Effector memory CD8-positive, alpha-beta T cell (primary cell): ENCODE data around the gene ZNF497.

ENCODE experiments used
- ATAC-seq: fragments of 150-1000 bp; cut with Tn5 transposase; replicated peaks from 2 replicates; pipeline ENCODE4 v1.10.0; 2021; ENCODE audit warnings: mild to moderate bottlenecking, moderate library complexity
- DNase-seq, 3 experiments: peaks; one replicate each; pipeline ENCODE4 v3.0.0; 2021
- H3K27ac Mint-ChIP-seq, 2 donors: one replicate each; pipeline ENCODE4 v1.8.0; 2022; ENCODE audit warnings: mild to moderate bottlenecking in 2 of 2, mixed read lengths in 2 of 2, moderate library complexity in 2 of 2
- H3K27me3 Mint-ChIP-seq, 2 donors: one replicate each; pipeline ENCODE4 v1.8.0; 2022; ENCODE audit warnings: mixed read lengths in 2 of 2
- H3K36me3 Mint-ChIP-seq: one replicate; pipeline ENCODE4 v1.8.0; 2022; ENCODE audit warnings: mild to moderate bottlenecking, moderate library complexity, mixed read lengths; ENCODE audit not compliant: insufficient read depth
- H3K4me1 Mint-ChIP-seq, 2 donors: one replicate each; pipeline ENCODE4 v1.8.0; 2022; ENCODE audit warnings: low read depth in 2 of 2, mixed read lengths in 2 of 2
- H3K4me3 Mint-ChIP-seq, 2 donors: one replicate each; pipeline ENCODE4 v1.8.0; 2022; ENCODE audit warnings: mild to moderate bottlenecking in 2 of 2, mixed read lengths in 2 of 2, moderate library complexity in 2 of 2
- H3K9me3 Mint-ChIP-seq, 2 donors: one replicate each; pipeline ENCODE4 v1.8.0; 2022; ENCODE audit warnings: mixed read lengths in 2 of 2

Gene ZNF497

GRCh38 chr19:58368561-58369360 is 6.2 kb upstream of the ZNF497 start:
- no peak for DNase-seq
- no peaks in the 10 kb centered on the region for H3K9me3 Mint-ChIP-seq
- ATAC-seq = no peak
- no peaks in the 10 kb centered on the region for H3K4me1 Mint-ChIP-seq
- H3K4me3 Mint-ChIP-seq = no peak overlapping the region
- H3K27ac Mint-ChIP-seq = no peak overlapping the region
- H3K27me3 Mint-ChIP-seq = no peaks in the 10 kb centered on the region
- H3K36me3 Mint-ChIP-seq = no peaks in the 10 kb centered on the region

DNA sequence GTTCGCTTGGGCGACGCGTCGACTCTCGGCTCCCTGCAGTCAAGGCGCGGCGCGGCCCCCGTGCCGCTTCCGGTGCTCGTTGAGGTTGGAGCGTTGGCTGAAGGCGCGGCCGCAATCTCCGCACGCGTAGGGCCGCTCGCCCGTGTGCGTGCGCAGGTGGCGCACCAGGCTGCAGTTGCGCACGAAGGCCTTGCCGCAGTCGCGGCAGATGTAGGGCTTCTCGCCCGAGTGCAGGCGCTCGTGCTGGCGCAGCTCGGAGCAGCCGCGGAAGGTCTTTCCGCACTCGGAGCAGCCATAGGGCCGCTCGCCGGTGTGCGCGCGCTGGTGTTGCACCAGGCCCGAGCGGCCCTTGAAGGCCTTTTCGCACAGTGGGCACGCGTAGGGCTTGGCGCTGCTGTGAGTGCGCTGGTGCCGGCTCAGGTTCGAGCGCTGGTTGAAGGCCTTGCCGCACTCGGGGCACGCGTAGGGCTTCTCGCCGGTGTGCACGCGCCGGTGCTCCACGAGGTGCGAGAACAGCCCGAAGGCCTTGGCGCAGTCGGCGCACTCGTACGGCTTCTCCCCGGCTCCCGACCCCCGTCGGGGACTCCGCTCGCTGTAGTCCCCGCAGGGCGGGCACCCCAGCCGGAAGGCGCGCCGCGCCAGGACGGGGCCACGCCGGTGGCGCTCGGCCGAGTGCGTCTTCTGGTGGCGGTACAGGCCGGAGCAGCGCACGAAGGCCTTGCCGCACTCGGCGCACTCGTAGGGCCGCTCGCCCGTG is 5.3 kb upstream of the ZNF497 start:
- peaks cover 0 to 2% of the 10 kb centered on the region in 2 donors for H3K4me1 Mint-ChIP-seq
- peaks cover 8% of the 10 kb centered on the region for H3K36me3 Mint-ChIP-seq
- ATAC-seq (no peak), DNase-seq (no peak)
- no peaks in the 10 kb centered on the region for H3K9me3 Mint-ChIP-seq
- H3K27me3 Mint-ChIP-seq = no peaks in the 10 kb centered on the region
- no peak overlapping the region for H3K27ac Mint-ChIP-seq
- no peak overlapping the region for H3K4me3 Mint-ChIP-seq

DNA sequence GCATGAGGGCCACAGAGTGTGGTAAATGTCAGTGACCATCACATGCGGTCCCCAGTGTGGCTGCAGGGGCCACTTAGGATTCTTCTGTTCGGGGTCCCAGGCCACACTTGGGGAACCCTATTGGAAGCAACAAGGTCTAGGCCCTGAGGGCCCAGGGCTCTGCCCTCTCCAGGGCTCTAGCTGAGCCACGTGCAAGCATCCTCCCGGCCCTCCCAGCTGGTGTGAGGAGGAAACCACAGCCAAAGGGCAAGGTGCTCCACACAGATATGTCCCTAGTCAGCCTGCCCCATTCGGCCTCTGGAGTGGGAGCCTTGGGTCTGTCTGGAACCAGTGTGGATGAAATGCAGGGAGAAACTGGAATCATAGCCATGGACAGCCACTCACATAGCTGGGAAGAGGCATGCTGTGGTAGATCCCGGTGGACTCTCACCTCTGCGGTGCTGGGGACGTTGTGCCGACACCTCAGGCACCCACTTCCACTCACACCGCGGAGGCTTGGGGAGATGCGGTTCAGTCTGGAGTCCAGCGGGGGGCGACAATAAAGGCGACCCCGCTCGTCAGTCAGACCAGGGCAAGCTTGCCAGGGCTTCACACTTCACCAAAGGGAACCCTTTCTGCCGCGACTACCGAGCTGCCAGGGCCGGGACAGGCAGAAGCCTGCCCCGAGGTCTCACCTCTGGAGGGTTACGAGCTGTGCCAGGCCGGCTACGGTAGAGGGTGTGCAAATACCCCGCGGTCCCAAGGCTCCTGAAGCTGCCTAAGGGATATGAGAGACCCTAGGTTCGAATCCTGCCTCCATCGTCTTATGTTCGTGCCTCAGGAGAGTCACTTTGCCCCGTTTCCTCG is 4.3 kb upstream of the ZNF497 start:
- H3K27ac Mint-ChIP-seq = no peak overlapping the region

DNA sequence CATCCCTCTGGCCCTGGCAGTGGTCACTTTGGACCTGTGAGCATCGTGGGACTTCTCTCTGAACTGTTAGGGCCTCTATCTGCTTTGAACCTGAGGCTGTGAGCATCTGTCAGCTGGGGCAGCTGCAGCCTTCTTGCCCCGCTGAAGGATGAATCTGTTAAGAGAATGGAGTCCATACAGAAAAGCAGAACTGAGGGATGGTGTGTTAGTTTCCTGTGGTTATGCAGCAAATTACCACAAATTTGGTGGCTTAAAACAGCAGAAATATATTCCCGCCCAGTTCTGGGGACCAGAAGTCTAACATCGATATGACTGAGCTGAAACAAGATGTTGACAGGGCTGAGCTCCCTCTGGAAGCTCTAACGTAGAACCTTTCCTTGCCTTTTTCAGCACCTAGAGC is 1.6 kb upstream of the ZNF497 start:
- H3K27me3 Mint-ChIP-seq = no peaks in the 10 kb centered on the region
- H3K4me3 Mint-ChIP-seq = peak overlapping the region in 1 of 2 donors; percentile 17
- no peak overlapping the region for H3K27ac Mint-ChIP-seq
- ATAC-seq (no peak), DNase-seq (no peak)
- H3K9me3 Mint-ChIP-seq = no peaks in the 10 kb centered on the region
- H3K36me3 Mint-ChIP-seq = peaks cover 25% of the 10 kb centered on the region
- H3K4me1 Mint-ChIP-seq = peaks cover 7 to 10% of the 10 kb centered on the region in 2 donors

More for the DNA sequence above, 4.3 kb upstream of the ZNF497 start:
- Mint-ChIP-seq H3K27me3 (no peaks in the 10 kb centered on the region), H3K4me1 (peaks cover 6 to 8% of the 10 kb centered on the region in 2 donors), H3K36me3 (peaks cover 16% of the 10 kb centered on the region), H3K4me3 (no peak overlapping the region), H3K9me3 (no peaks in the 10 kb centered on the region)
- DNase-seq (no peak), ATAC-seq (no peak)

DNA sequence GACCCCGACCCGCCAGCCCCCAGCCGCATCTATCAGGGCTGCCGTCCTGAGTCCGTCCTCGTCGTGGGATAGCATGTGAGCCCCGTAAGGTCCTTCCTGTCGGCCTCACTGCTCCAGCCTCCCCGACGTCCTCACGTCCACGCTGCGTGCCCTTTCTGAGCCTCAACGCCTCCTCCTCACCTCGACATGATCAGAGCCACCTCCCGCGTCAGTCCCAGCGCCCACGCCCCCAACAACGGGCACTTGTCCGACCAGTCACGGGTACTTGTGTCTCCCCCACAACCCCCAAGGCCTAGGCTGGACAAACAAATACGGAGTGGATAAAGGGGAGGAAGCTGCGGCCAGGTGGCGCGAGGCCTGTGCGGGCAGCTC is 665 bp downstream of the ZNF497 start:
- ATAC-seq = peak; percentile 1
- H3K27ac Mint-ChIP-seq = peak overlapping the region; percentile 92 to 93
- no peaks in the 10 kb centered on the region for H3K27me3 Mint-ChIP-seq
- peak in 1 of 3 experiments; percentile 16 for DNase-seq
- H3K36me3 Mint-ChIP-seq = peaks cover 29% of the 10 kb centered on the region
- peaks cover 7 to 14% of the 10 kb centered on the region in 2 donors for H3K4me1 Mint-ChIP-seq
- H3K9me3 Mint-ChIP-seq = no peaks in the 10 kb centered on the region
- peak overlapping the region; percentile 91 to 96 for H3K4me3 Mint-ChIP-seq

DNA sequence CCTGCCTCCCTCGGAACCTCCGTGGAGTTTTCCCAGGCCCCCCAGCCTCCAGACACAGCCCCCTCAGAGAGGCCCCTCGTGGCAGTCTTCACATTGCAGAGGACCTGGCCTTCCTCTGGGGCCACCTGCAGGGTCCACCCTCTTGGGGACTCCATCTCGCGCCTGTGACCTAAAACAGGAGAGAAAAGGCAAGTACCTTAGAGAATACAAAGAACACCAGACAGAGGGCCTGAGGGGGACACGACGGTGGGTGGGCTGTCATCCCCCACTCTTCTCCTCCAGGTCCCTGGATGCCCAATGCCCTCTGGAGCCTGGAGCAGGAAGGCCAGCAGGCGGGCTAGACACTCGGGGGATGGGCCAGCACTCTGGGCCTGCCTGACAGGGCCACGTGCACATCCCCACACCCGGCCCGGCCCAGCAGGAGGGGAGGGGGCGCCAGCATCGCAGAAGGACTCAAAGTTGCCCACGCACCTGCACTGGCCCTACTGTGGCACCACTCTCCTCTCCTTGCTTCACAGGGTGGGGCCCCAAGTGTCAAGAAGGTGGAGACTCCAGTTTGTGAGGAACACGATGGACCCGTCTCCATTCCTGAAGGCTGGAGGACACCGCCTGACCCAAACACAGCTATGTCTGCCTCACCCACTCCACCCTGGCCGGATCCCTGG is 4.9 kb downstream of the ZNF497 start:
- Mint-ChIP-seq H3K27me3 (no peaks in the 10 kb centered on the region), H3K36me3 (peaks cover 23% of the 10 kb centered on the region), H3K4me1 (peaks cover 7 to 10% of the 10 kb centered on the region in 2 donors), H3K4me3 (peak overlapping the region in 1 of 2 donors; percentile 71), H3K27ac (no peak overlapping the region), H3K9me3 (no peaks in the 10 kb centered on the region)
- no peak for DNase-seq
- no peak for ATAC-seq

GRCh38 chr19:58356766-58357480 is 5.6 kb downstream of the ZNF497 start:
- no peaks in the 10 kb centered on the region for H3K9me3 Mint-ChIP-seq
- H3K27ac Mint-ChIP-seq = no peak overlapping the region
- ATAC-seq (no peak), DNase-seq (no peak)
- no peaks in the 10 kb centered on the region for H3K27me3 Mint-ChIP-seq
- peaks cover 3 to 8% of the 10 kb centered on the region in 2 donors for H3K4me1 Mint-ChIP-seq
- H3K4me3 Mint-ChIP-seq = peak overlapping the region in 1 of 2 donors; percentile 71
- H3K36me3 Mint-ChIP-seq = peaks cover 18% of the 10 kb centered on the region

DNA sequence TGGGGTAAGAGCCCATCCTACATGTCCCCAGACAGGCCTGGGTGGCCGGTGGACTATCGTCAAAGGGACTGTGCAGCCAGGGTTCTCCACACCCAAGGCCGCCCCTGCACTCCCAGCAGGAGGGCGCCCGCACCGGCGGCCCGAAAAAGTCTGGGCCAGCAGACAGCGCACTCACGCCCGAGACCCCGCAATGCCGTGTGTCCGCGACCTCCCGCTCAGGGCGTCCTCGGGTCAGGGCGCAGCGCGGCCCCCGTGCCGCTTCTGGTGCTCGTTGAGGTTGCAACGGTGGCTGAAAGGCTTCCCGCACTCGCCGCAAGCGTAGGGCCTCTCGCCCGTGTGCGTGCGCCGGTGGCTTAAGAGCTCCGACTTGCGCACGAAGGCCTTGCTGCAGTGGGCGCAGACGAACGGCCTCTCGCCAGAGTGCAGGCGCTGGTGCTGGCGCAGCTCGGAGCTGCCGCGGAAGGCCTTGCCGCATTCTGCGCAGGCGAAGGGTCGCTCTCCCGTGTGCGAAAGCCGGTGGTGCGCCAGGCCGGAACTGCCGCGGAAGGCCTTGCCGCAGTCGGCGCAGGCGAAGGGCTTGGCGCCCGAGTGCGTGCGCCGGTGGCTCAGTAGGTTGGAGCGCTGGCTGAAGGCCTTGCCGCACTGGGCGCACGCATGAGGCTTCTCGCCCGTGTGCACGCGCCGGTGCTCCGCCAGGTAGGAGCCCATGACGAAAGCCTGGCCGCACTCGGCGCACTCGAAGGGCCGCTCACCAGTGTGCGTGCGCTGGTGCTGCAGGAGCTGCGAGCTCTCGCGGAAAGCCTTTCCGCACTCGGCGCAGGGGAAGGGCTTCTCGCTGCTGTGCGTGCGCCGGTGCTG is 6.4 kb downstream of the ZNF497 start:
- Mint-ChIP-seq H3K27ac (no peak overlapping the region), H3K4me3 (peak overlapping the region; percentile 35 to 71), H3K4me1 (peaks cover 0 to 6% of the 10 kb centered on the region in 2 donors), H3K36me3 (peaks cover 16% of the 10 kb centered on the region), H3K9me3 (no peaks in the 10 kb centered on the region), H3K27me3 (no peaks in the 10 kb centered on the region)
- DNase-seq (peak in 2 of 3 experiments; percentile 9 to 17), ATAC-seq (peak; percentile 80)

DNA sequence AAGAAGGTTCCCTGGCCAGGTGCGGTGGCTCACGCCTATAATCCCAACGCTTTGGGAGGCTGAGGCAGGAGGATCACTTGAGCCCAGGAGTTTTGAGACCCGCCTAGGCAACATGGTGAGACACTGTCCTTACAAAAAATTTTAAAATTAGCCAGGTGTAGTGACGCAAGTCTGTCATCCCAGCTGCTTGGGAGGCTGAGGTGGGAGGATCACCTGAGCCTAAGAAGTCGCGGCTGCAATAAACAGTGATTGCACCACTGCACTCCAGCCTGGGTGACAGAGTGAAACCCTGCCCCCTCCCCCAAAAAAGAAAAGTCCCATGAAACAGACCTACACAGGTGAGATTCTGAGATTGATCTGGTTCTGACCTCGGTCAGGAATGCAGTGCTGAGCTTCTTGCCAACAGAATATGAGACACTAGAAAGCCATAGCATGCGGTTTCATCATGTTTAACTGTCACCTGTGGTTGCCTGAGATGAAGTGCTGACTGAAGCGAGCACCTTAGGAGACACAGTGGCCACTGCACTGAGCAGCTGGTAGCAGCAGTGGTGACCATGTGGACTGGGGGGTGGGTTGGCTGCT is 7.2 kb downstream of the ZNF497 start:
- no peaks in the 10 kb centered on the region for H3K27me3 Mint-ChIP-seq
- peaks cover 12% of the 10 kb centered on the region for H3K36me3 Mint-ChIP-seq
- H3K27ac Mint-ChIP-seq = no peak overlapping the region
- H3K4me3 Mint-ChIP-seq = peak overlapping the region; percentile 35 to 43
- no peak for ATAC-seq
- DNase-seq = no peak
- peaks cover 0 to 6% of the 10 kb centered on the region in 2 donors for H3K4me1 Mint-ChIP-seq
- no peaks in the 10 kb centered on the region for H3K9me3 Mint-ChIP-seq

DNA sequence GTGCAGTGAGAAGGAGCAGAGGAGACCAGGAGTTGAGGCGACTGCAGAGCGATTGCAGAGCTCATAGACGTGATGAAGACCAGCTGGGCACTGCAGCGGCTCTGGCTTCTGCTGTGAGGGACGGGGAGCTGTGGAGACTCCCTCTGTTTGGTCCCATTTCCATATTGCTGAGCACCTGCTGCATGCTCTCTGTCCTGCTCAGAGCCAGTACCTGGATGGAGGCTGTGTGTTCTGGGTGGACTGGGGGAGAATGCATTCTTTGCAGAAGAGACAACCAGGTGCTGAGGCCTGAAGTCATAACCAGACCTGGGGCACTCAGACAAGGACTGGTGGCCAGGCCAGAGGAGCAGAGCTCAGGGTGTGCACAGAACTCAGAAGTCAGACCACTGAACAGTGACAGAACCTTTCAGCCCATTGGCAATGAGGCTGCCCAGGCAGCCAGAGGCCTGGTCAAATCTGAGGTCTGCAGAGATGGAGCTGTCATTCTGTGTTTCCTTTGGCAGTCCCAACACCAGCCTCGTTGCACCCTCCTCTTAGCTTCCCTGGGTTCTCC is 8.0 kb downstream of the ZNF497 start:
- Mint-ChIP-seq H3K36me3 (peaks cover 12% of the 10 kb centered on the region), H3K4me1 (peaks cover 2 to 6% of the 10 kb centered on the region in 2 donors), H3K27ac (no peak overlapping the region), H3K9me3 (peaks cover 0 to 2% of the 10 kb centered on the region in 2 donors), H3K27me3 (no peaks in the 10 kb centered on the region), H3K4me3 (no peak overlapping the region)
- ATAC-seq (no peak), DNase-seq (no peak)

GRCh38 chr19:58353717-58354477 is 8.7 kb downstream of the ZNF497 start:
- no peak for ATAC-seq
- Mint-ChIP-seq H3K4me1 (peaks cover 4 to 6% of the 10 kb centered on the region in 2 donors), H3K36me3 (peaks cover 6% of the 10 kb centered on the region), H3K9me3 (peaks cover 0 to 2% of the 10 kb centered on the region in 2 donors), H3K27me3 (no peaks in the 10 kb centered on the region), H3K27ac (no peak overlapping the region), H3K4me3 (no peak overlapping the region)
- no peak for DNase-seq
